Measurements from ENCODE around the gene PIK3CD.
"Not testable (repeated sequence)": the region's sequence is repeated elsewhere in the genome, so short reads cannot be mapped to it uniquely, and the experiment has no call there.

Gene PIK3CD

DNA sequence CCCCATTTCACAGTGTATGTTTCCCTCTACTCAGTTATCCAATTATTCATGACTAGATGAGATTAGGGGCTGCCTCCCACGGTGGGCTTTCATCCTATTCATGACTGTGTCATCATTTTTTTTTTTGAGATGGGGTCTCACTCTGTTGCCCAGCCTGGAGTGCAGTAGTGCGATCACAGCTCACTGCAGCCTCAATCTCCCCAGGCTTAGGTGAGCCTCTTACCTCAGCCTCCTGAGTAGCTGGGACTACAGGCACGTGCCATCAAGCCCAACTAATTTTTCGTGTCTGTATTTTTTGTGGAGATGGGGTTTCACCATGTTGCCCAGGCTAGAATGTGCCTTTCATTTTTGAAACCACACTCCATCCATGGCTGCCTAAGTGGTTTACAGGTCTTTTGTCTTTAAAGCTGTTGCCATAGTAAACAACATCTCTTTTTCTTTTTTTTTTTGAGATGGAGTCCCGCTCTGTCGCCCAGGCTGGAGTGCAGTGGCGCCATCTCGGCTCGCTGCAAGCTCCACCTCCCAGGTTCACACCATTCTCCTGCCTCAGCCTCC lies 60.0 kb downstream of the PIK3CD start:
- Histone ChIP-seq H4K91ac (ENCODE audit: low read depth, low read length) (no peak overlapping the region), H2BK12ac (ENCODE audit: low read length) (no peak overlapping the region), H2BK120ac (ENCODE audit: insufficient read depth, low read length, poor library complexity) (no peak overlapping the region), H3K36me3 (ENCODE audit: control insufficient read depth in 1 of 2, insufficient read depth in 2 of 2, low read length in 2 of 2) (no peaks in the 10 kb centered on the region), H3K23ac (ENCODE audit: low read length) (no peak overlapping the region), H2BK5ac (ENCODE audit: low read depth, low read length, poor library complexity) (no peak overlapping the region), H3K4me1 (ENCODE audit: control insufficient read depth in 1 of 2, insufficient read depth in 2 of 2, low read length in 2 of 2) (no peaks in the 10 kb centered on the region), H3K14ac (ENCODE audit: low read length) (no peak overlapping the region), H3K9ac (ENCODE audit: low read length) (no peak overlapping the region), H2AK5ac (ENCODE audit: low read length) (no peak overlapping the region), H4K12ac (ENCODE audit: low read depth, low read length) (no peak overlapping the region), H3K79me1 (ENCODE audit: low read length) (no peaks in the 10 kb centered on the region), H3K9me3 (ENCODE audit: insufficient read depth, low read depth, low read length) (no peaks in the 10 kb centered on the region), H3K4me2 (ENCODE audit: low read length) (no peak overlapping the region), H3K18ac (ENCODE audit: low read length) (no peak overlapping the region), H3K27me3 (ENCODE audit: insufficient read depth, low read length) (no peaks in the 10 kb centered on the region), H3K27ac (ENCODE audit: low read depth, low read length) (no peak overlapping the region), H2AFZ (ENCODE audit: insufficient read depth, low read length, poor library complexity) (no peak overlapping the region), H3K4me3 (ENCODE audit: low read depth, low read length) (no peak overlapping the region), H4K8ac (ENCODE audit: low read depth, low read length) (no peak overlapping the region), H3K79me2 (ENCODE audit: control insufficient read depth, insufficient read depth, low read length, poor library complexity) (no peaks in the 10 kb centered on the region), H3K4ac (ENCODE audit: low read depth, low read length) (no peak overlapping the region)
- no peak for DNase-seq
- no CpG with 5 or more reads among the region's 9 CpGs for WGBS (ENCODE audit: extremely low coverage, insufficient coverage, insufficient read length)

DNA sequence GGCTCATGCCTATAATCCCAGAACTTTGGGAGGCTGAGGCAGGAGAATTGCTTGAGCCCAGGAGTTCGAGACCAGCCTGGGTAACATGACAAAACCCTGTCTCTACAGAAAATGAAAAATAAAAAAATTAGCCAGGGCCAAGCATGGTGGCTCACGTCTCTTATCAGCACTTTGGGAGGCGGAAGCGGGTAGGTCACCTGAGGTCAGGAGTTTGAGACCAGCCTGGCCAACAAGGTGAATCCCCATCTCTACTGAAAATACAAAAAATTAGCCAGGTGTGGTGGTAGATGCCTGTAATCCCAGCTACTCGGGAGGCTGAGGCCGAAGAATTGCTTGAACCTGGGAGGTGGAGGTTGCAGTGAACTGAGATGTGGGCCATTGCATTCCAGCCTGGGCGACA lies 61.2 kb downstream of the PIK3CD start:
- not testable (repeated sequence) for H4K91ac ChIP-seq (ENCODE audit: low read depth, low read length); H3K36me3 ChIP-seq (ENCODE audit: control insufficient read depth in 1 of 2, insufficient read depth in 2 of 2, low read length in 2 of 2); H3K14ac ChIP-seq (ENCODE audit: low read length); H3K4me1 ChIP-seq (ENCODE audit: control insufficient read depth in 1 of 2, insufficient read depth in 2 of 2, low read length in 2 of 2); H3K27me3 ChIP-seq (ENCODE audit: insufficient read depth, low read length); H4K8ac ChIP-seq (ENCODE audit: low read depth, low read length); H4K12ac ChIP-seq (ENCODE audit: low read depth, low read length); H3K27ac ChIP-seq (ENCODE audit: low read depth, low read length); H3K9me3 ChIP-seq (ENCODE audit: insufficient read depth, low read depth, low read length); H3K18ac ChIP-seq (ENCODE audit: low read length); H3K4me2 ChIP-seq (ENCODE audit: low read length); H2AFZ ChIP-seq (ENCODE audit: insufficient read depth, low read length, poor library complexity); H2BK120ac ChIP-seq (ENCODE audit: insufficient read depth, low read length, poor library complexity); H3K4ac ChIP-seq (ENCODE audit: low read depth, low read length); H2AK5ac ChIP-seq (ENCODE audit: low read length); H3K79me1 ChIP-seq (ENCODE audit: low read length); H3K9ac ChIP-seq (ENCODE audit: low read length); H3K79me2 ChIP-seq (ENCODE audit: control insufficient read depth, insufficient read depth, low read length, poor library complexity); H2BK5ac ChIP-seq (ENCODE audit: low read depth, low read length, poor library complexity); H3K4me3 ChIP-seq (ENCODE audit: low read depth, low read length); H3K23ac ChIP-seq (ENCODE audit: low read length); H2BK12ac ChIP-seq (ENCODE audit: low read length)
- no CpG with 5 or more reads among the region's 7 CpGs for WGBS (ENCODE audit: extremely low coverage, insufficient coverage, insufficient read length)
- DNase-seq: peak in 1 of 2 donors; percentile 35

DNA sequence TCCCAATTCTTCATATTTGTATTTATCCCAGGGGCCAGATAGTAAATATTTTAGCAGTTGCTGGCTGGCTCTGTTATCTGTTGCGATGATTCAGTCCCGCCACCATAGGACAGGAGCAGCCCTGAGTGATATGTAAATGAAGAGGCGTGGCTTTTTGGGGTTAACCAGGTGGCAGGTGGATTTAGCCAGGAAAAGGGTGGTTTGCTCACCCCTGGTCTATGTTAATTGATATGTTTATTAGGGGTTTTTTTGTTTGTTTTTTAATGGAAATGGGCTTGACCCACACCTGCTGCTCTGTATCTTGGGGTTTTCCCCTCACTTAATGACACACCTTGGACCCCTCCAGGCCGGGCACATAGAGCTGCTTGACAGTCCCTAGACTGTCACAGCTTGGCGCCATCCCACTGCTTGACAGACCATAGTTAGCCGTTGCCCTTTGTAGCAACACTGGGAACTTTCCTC lies 62.8 kb downstream of the PIK3CD start:
- H4K8ac ChIP-seq (ENCODE audit: low read depth, low read length): no peak overlapping the region
- peak in 1 of 2 donors; percentile 50 for DNase-seq
- no peak overlapping the region for H4K91ac ChIP-seq (ENCODE audit: low read depth, low read length)
- H3K36me3 ChIP-seq (ENCODE audit: control insufficient read depth in 1 of 2, insufficient read depth in 2 of 2, low read length in 2 of 2): no peaks in the 10 kb centered on the region
- H3K23ac ChIP-seq (ENCODE audit: low read length): no peak overlapping the region
- no peak overlapping the region for H3K4ac ChIP-seq (ENCODE audit: low read depth, low read length)
- no peaks in the 10 kb centered on the region for H3K27me3 ChIP-seq (ENCODE audit: insufficient read depth, low read length)
- no peak overlapping the region for H3K14ac ChIP-seq (ENCODE audit: low read length)
- no peak overlapping the region for H2AK5ac ChIP-seq (ENCODE audit: low read length)
- H3K4me3 ChIP-seq (ENCODE audit: low read depth, low read length): no peak overlapping the region
- no peak overlapping the region for H2BK120ac ChIP-seq (ENCODE audit: insufficient read depth, low read length, poor library complexity)
- no peak overlapping the region for H4K12ac ChIP-seq (ENCODE audit: low read depth, low read length)
- no peak overlapping the region for H3K27ac ChIP-seq (ENCODE audit: low read depth, low read length)
- no peak overlapping the region for H2AFZ ChIP-seq (ENCODE audit: insufficient read depth, low read length, poor library complexity)
- H2BK5ac ChIP-seq (ENCODE audit: low read depth, low read length, poor library complexity): no peak overlapping the region
- no peak overlapping the region for H3K9ac ChIP-seq (ENCODE audit: low read length)
- H2BK12ac ChIP-seq (ENCODE audit: low read length): no peak overlapping the region
- no CpG with 5 or more reads among the region's 6 CpGs for WGBS (ENCODE audit: extremely low coverage, insufficient coverage, insufficient read length)
- H3K79me1 ChIP-seq (ENCODE audit: low read length): no peaks in the 10 kb centered on the region
- no peak overlapping the region for H3K18ac ChIP-seq (ENCODE audit: low read length)
- peaks cover 11 to 13% of the 10 kb centered on the region in 2 experiments for H3K4me1 ChIP-seq (ENCODE audit: control insufficient read depth in 1 of 2, insufficient read depth in 2 of 2, low read length in 2 of 2)
- H3K79me2 ChIP-seq (ENCODE audit: control insufficient read depth, insufficient read depth, low read length, poor library complexity): no peaks in the 10 kb centered on the region
- no peak overlapping the region for H3K4me2 ChIP-seq (ENCODE audit: low read length)
- no peaks in the 10 kb centered on the region for H3K9me3 ChIP-seq (ENCODE audit: insufficient read depth, low read depth, low read length)

- H2BK120ac ChIP-seq (ENCODE audit: insufficient read depth, low read length, poor library complexity): no peak overlapping the region
- no peaks in the 10 kb centered on the region for H3K79me2 ChIP-seq (ENCODE audit: control insufficient read depth, insufficient read depth, low read length, poor library complexity)
- H3K14ac ChIP-seq (ENCODE audit: low read length): no peak overlapping the region
- no peaks in the 10 kb centered on the region for H3K36me3 ChIP-seq (ENCODE audit: control insufficient read depth in 1 of 2, insufficient read depth in 2 of 2, low read length in 2 of 2)
- H3K27me3 ChIP-seq (ENCODE audit: insufficient read depth, low read length): no peaks in the 10 kb centered on the region
- no peak overlapping the region for H4K8ac ChIP-seq (ENCODE audit: low read depth, low read length)
- H3K9ac ChIP-seq (ENCODE audit: low read length): no peak overlapping the region
- no peak overlapping the region for H3K4me3 ChIP-seq (ENCODE audit: low read depth, low read length)
- no CpG with 5 or more reads among the region's 40 CpGs for WGBS (ENCODE audit: extremely low coverage, insufficient coverage, insufficient read length)
- no peak overlapping the region for H2BK5ac ChIP-seq (ENCODE audit: low read depth, low read length, poor library complexity)
- H3K4me1 ChIP-seq (ENCODE audit: control insufficient read depth in 1 of 2, insufficient read depth in 2 of 2, low read length in 2 of 2): peaks cover 11 to 13% of the 10 kb centered on the region in 2 experiments
- H4K91ac ChIP-seq (ENCODE audit: low read depth, low read length): no peak overlapping the region
- H4K12ac ChIP-seq (ENCODE audit: low read depth, low read length): no peak overlapping the region
- H3K4ac ChIP-seq (ENCODE audit: low read depth, low read length): no peak overlapping the region
- no peak for DNase-seq
- no peak overlapping the region for H3K27ac ChIP-seq (ENCODE audit: low read depth, low read length)
- H3K18ac ChIP-seq (ENCODE audit: low read length): no peak overlapping the region
- no peak overlapping the region for H2BK12ac ChIP-seq (ENCODE audit: low read length)
- no peak overlapping the region for H3K23ac ChIP-seq (ENCODE audit: low read length)
- H2AK5ac ChIP-seq (ENCODE audit: low read length): no peak overlapping the region
- H3K79me1 ChIP-seq (ENCODE audit: low read length): no peaks in the 10 kb centered on the region
- H2AFZ ChIP-seq (ENCODE audit: insufficient read depth, low read length, poor library complexity): no peak overlapping the region
- no peak overlapping the region for H3K4me2 ChIP-seq (ENCODE audit: low read length)
- no peaks in the 10 kb centered on the region for H3K9me3 ChIP-seq (ENCODE audit: insufficient read depth, low read depth, low read length)
Observed at GRCh38 chr1:9715536-9716226, 64.2 kb downstream of the PIK3CD start.
